Endothelial cell of umbilical vein (primary cell): ENCODE measurements around the gene ERBIN. TPM values are rescaled to one million over a fixed set of nuclear protein-coding genes. Genes with fewer than 3 reads are reported as not detected.

Source experiments
- BruUV-seq: library from RNA; stranded (reverse); fragments of 400-500 nt; replicated peaks from 2 replicates; lab custom pipeline; 2021; lab: Mats Ljungman, UMichigan
- CTCF ChIA-PET: fragments of 300-600, 350-600 bp; sonication (Branson Sonifier 250); formaldehyde crosslinking; loops from one replicate; lab custom pipeline; 2021; ENCODE audit warnings: antibody characterized with exemption, inconsistent platforms; lab: Charles Lee
- POLR2A ChIA-PET: fragments of 300-600, 350-600 bp; sonication (Branson Sonifier 250); formaldehyde crosslinking; loops from one replicate; lab custom pipeline; 2021; ENCODE audit warnings: antibody characterized with exemption, inconsistent platforms; lab: Charles Lee
- DNase-seq: peaks from one replicate; pipeline ENCODE4 v3.0.0-alpha.2; 2011; ENCODE audit warnings: low read depth, low spot score
- FAIRE-seq: peaks from 2 replicates; lab custom pipeline; 2011; peaks lifted over from hg19 to GRCh38; lab: Jason Lieb, UNC
- H2AFZ ChIP-seq: 2 replicates; pipeline ENCODE4 v1.6.0; 2012; ENCODE audit warnings: low read depth, low read length, control low read depth, inconsistent platforms
- H3K27ac ChIP-seq: 2 replicates; pipeline ENCODE4 v1.5.1; 2011; ENCODE audit warnings: low read depth, mild to moderate bottlenecking, control low read depth, low read length, moderate library complexity; ENCODE audit not compliant: insufficient read depth
- H3K27me3 ChIP-seq, 2 experiments: 2 replicates each; pipeline versions ENCODE4 v1.6.0 to v1.6.1; 2011; ENCODE audit warnings: low read length in 2 of 2, mixed read lengths in 1 of 2; ENCODE audit not compliant: control insufficient read depth in 2 of 2, insufficient read depth in 2 of 2
- H3K36me3 ChIP-seq, 2 experiments: 2 replicates in 1 of 2; 3 replicates in 1 of 2; pipeline ENCODE4 v1.5.1; 2011; ENCODE audit warnings: low read length in 2 of 2, mild to moderate bottlenecking in 1 of 2, moderate library complexity in 1 of 2; ENCODE audit not compliant: control insufficient read depth in 2 of 2, insufficient read depth in 2 of 2; ENCODE audit errors: extremely low read depth in 1 of 2
- H3K4me1 ChIP-seq: 3 replicates; pipeline ENCODE4 v1.5.1; 2011; ENCODE audit warnings: mild to moderate bottlenecking, low read length; ENCODE audit not compliant: control insufficient read depth, insufficient read depth; ENCODE audit errors: extremely low read depth
- H3K4me2 ChIP-seq: 2 replicates; pipeline ENCODE4 v1.6.1; 2011; ENCODE audit warnings: low read length, control low read depth, mixed read lengths; ENCODE audit not compliant: insufficient read depth
- H3K4me3 ChIP-seq, 3 experiments: fragments of 200-600 bp in 1 of 3; sonication (generic), shearing (Covaris generic) in 1 of 3; replicated peaks in 1 of 3; 2 replicates each; pipeline ENCODE4 v1.5.1; 2011 to 2016; ENCODE audit warnings: control low read depth in 3 of 3, low read length in 3 of 3, mild to moderate bottlenecking in 2 of 3, inconsistent platforms in 1 of 3, low read depth in 1 of 3, moderate library complexity in 1 of 3; ENCODE audit not compliant: insufficient read depth in 1 of 3
- H3K79me2 ChIP-seq: 2 replicates; pipeline ENCODE4 v1.6.0; 2012; ENCODE audit warnings: low read length, inconsistent platforms; ENCODE audit not compliant: control insufficient read depth, insufficient read depth
- H3K9ac ChIP-seq: replicated peaks from 2 replicates; pipeline ENCODE3; 2011; ENCODE audit warnings: low read length, control low read depth; ENCODE audit not compliant: insufficient read depth; ENCODE audit errors: extremely low read depth
- H3K9me1 ChIP-seq: replicated peaks from 3 replicates; pipeline ENCODE4 v1.6.0; 2011; ENCODE audit warnings: mild to moderate bottlenecking, low read length; ENCODE audit not compliant: control insufficient read depth, insufficient read depth; ENCODE audit errors: extremely low read depth
- H3K9me3 ChIP-seq: replicated peaks from 2 replicates; pipeline ENCODE4 v1.5.1; 2012; ENCODE audit warnings: low read length, inconsistent platforms; ENCODE audit not compliant: control insufficient read depth, insufficient read depth
- H4K20me1 ChIP-seq: replicated peaks from 2 replicates; pipeline ENCODE3; 2011; ENCODE audit warnings: mild to moderate bottlenecking, low read length; ENCODE audit not compliant: control insufficient read depth, insufficient read depth; ENCODE audit errors: extremely low read depth
- EZH2 ChIP-seq: IDR thresholded peaks from 2 replicates; pipeline ENCODE4 v1.6.1; 2012; ENCODE audit warnings: borderline replicate concordance, low read depth, mild to moderate bottlenecking, moderate library complexity, low read length, inconsistent platforms; ENCODE audit not compliant: severe bottlenecking
- FOS ChIP-seq: IDR thresholded peaks from 2 replicates; pipeline ENCODE4 v1.6.1; 2011; ENCODE audit warnings: mild to moderate bottlenecking, low read length, moderate library complexity, borderline replicate concordance; ENCODE audit not compliant: insufficient read depth
- GATA2 ChIP-seq: IDR thresholded peaks from 2 replicates; pipeline ENCODE4 v1.7.0; 2011; ENCODE audit warnings: low read depth, mild to moderate bottlenecking, moderate library complexity, mixed read lengths, low read length; ENCODE audit not compliant: insufficient read length, insufficient read depth
- JUN ChIP-seq: IDR thresholded peaks from 2 replicates; pipeline ENCODE4 v1.6.1; 2011; ENCODE audit warnings: borderline replicate concordance, low read depth; ENCODE audit not compliant: insufficient read length, insufficient read depth
- MYC ChIP-seq: IDR thresholded peaks from one replicate; pipeline ENCODE4 v1.6.1; 2011; ENCODE audit warnings: mild to moderate bottlenecking, low read depth, low read length
- POLR2A ChIP-seq: IDR thresholded peaks from 2 replicates; pipeline ENCODE4 v1.6.1; 2012; ENCODE audit warnings: low read depth, mild to moderate bottlenecking, control low read depth, low read length
- POLR2AphosphoS5 ChIP-seq: IDR thresholded peaks from 2 replicates; pipeline ENCODE4 v1.6.1; 2012; ENCODE audit warnings: low read depth, mild to moderate bottlenecking, control low read depth, low read length, moderate library complexity; ENCODE audit not compliant: insufficient read depth
- dilution Hi-C: fragments of 300-500 bp; cut with MboI; formaldehyde crosslinking; loops from one replicate; pipeline ENCODE4 v1.15.0; 2019; ENCODE audit warnings: low sequenced_read_pairs; ENCODE audit not compliant: extremely low pct_ligation_motif_present
- intact Hi-C: fragments of 100-400 bp; cut with micrococcal nuclease; formaldehyde crosslinking; loops from one replicate; pipeline ENCODE4 v1.10.0; 2022
- polyA plus RNA-seq, 4 experiments: library from polyadenylated mRNA; depleted of rRNA in 3 of 4; stranded (reverse) in 3 of 4; unstranded in 1 of 4; fragments of >200 nt; gene quantifications; 2 replicates each; pipeline versions ENCODE4 v1.2.1 to v1.2.3, GENCODE V29; 2011 to 2012; ENCODE audit warnings: missing spikeins in 1 of 4
- total RNA-seq: library from RNA; stranded (reverse); gene quantifications from 2 replicates; pipeline ENCODE4 v1.2.3, GENCODE V29; 2021
- TF ChIP-seq, protein P1 (sequence below), 2 donors: IDR thresholded peaks; 1 replicate in 1 of 2; 2 replicates in 1 of 2; pipeline ENCODE4 v1.5.1; 2011; ENCODE audit warnings: low read length in 2 of 2, mild to moderate bottlenecking in 2 of 2, moderate library complexity in 2 of 2, control low read depth in 1 of 2, inconsistent platforms in 1 of 2, low read depth in 1 of 2; ENCODE audit not compliant: insufficient read depth in 1 of 2; ENCODE audit errors: extremely low read depth in 1 of 2
- TF ChIP-seq, protein P2 (sequence below): IDR thresholded peaks from 2 replicates; pipeline ENCODE4 v1.6.1; 2011; ENCODE audit not compliant: insufficient read depth, insufficient read length

ERBIN gene
- total and polyA plus RNA-seq, 2 donors (not counting 3 experiments of a cell fraction or from before 2014, with no cell fraction given): 8.1 to 55.6 TPM

DNA sequence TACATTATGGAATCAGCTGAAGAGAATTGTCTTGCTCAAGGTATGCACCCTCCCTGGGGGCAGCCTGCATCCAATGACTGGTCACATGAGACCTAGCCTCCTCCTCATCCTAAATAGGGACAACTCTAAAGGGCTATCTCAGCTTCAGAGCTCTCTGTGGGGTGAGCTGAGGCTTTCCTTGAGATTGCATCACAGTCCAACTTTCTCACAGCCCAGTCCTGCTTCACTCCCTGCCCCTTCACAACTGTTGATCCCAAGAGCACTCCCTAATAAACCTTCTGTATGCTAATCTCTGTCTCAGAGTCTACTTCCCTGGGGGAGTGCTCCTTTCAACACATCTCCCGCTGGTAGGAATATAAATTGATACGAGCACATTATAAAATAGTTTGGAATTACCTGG is 44.1 kb upstream of the ERBIN start:
- Histone ChIP-seq H3K27ac (no peak overlapping the region), H3K4me2 (no peak overlapping the region), H3K36me3 (no peaks in the 10 kb centered on the region), H3K27me3 (no peaks in the 10 kb centered on the region), H3K4me1 (peaks cover 8% of the 10 kb centered on the region), H4K20me1 (no peaks in the 10 kb centered on the region), H3K9ac (no peak overlapping the region), H3K9me3 (no peaks in the 10 kb centered on the region), H3K9me1 (no peaks in the 10 kb centered on the region), H3K4me3 (no peak overlapping the region), H3K79me2 (no peaks in the 10 kb centered on the region), H2AFZ (no peak overlapping the region)
- no peak for DNase-seq
- ChIA-PET CTCF (no interaction called here), POLR2A (no interaction called here)
- BruUV-seq: no TSS peak
- no peak for FAIRE-seq
- dilution Hi-C loops: no loop called here
- TF ChIP-seq POLR2A: no peak
- TF ChIP-seq, protein P1, sequence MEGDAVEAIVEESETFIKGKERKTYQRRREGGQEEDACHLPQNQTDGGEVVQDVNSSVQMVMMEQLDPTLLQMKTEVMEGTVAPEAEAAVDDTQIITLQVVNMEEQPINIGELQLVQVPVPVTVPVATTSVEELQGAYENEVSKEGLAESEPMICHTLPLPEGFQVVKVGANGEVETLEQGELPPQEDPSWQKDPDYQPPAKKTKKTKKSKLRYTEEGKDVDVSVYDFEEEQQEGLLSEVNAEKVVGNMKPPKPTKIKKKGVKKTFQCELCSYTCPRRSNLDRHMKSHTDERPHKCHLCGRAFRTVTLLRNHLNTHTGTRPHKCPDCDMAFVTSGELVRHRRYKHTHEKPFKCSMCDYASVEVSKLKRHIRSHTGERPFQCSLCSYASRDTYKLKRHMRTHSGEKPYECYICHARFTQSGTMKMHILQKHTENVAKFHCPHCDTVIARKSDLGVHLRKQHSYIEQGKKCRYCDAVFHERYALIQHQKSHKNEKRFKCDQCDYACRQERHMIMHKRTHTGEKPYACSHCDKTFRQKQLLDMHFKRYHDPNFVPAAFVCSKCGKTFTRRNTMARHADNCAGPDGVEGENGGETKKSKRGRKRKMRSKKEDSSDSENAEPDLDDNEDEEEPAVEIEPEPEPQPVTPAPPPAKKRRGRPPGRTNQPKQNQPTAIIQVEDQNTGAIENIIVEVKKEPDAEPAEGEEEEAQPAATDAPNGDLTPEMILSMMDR (IDR thresholded peaks at IDR 0.05; ENCODE audit: extremely low read depth in 1 of 2, insufficient read depth in 1 of 2, low read depth in 1 of 2, low read length in 2 of 2): no peak
- no peak for TF ChIP-seq GATA2
- no peak for TF ChIP-seq JUN
- no peak for TF ChIP-seq EZH2
- TF ChIP-seq FOS: no peak
- no peak for TF ChIP-seq POLR2AphosphoS5
- TF ChIP-seq MYC: no peak
- TF ChIP-seq, protein P2, sequence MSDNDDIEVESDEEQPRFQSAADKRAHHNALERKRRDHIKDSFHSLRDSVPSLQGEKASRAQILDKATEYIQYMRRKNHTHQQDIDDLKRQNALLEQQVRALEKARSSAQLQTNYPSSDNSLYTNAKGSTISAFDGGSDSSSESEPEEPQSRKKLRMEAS: no peak
- intact Hi-C loops: loop anchor here (5.0 kb wide), 1 partner anchor 40 kb away; no protein-coding TSS in a partner anchor
